HEK293 (cell line): ENCODE data around the gene KPNA6.

Experiments used
- CTCF ChIA-PET: fragments of 350-600 bp; formaldehyde crosslinking; extraction: SDS; loops from one replicate; lab custom pipeline; 2021; ENCODE audit warnings: antibody characterized with exemption; lab: Yijun Ruan, JAX
- POLR2A ChIA-PET: fragments of 300-600 bp; formaldehyde crosslinking; extraction: SDS; loops from one replicate; lab custom pipeline; 2020; ENCODE audit warnings: antibody characterized with exemption, inconsistent platforms; lab: Yijun Ruan, JAX
- H3K27ac ChIP-seq: fragments of 200-500 bp; sonication (Bioruptor generic); 2 replicates; pipeline ENCODE4 v1.5.1; 2014; ENCODE audit warnings: low read depth, low read length, control low read depth, inconsistent platforms; ENCODE audit errors: extremely low read depth
- H3K36me3 ChIP-seq, 2 experiments: fragments of 200-500 bp in 1 of 2; sonication (Bioruptor generic) in 1 of 2; 1 replicate in 1 of 2; 2 replicates in 1 of 2; pipeline ENCODE4 v1.5.1; 2014 to 2017; ENCODE audit warnings: inconsistent platforms in 2 of 2, low read length in 2 of 2; ENCODE audit not compliant: control insufficient read depth in 2 of 2, insufficient read depth in 1 of 2
- H3K4me1 ChIP-seq: fragments of 200-500 bp; sonication (Bioruptor generic); 2 replicates; pipeline ENCODE4 v1.5.1; 2014; ENCODE audit warnings: mild to moderate bottlenecking, low read length, inconsistent platforms; ENCODE audit not compliant: control insufficient read depth, insufficient read depth
- H3K4me3 ChIP-seq: 2 replicates; pipeline ENCODE4 v1.5.1; 2011; ENCODE audit warnings: low read depth, mild to moderate bottlenecking, control low read depth, low read length, moderate library complexity
- H3K9me3 ChIP-seq: fragments of 200-500 bp; sonication (Bioruptor generic); 2 replicates; pipeline ENCODE4 v1.5.1; 2014; ENCODE audit warnings: low read depth, low read length, inconsistent platforms; ENCODE audit not compliant: control insufficient read depth, insufficient read depth
- BCL11B ChIP-seq: fragments of 450-650 bp; formaldehyde crosslinking; IDR thresholded peaks from 2 replicates; pipeline ENCODE4 v1.5.1; 2016; ENCODE audit warnings: low read depth, missing biosample characterization, missing genetic modification characterization
- CTCF ChIP-seq: fragments of 450-650 bp; formaldehyde crosslinking; IDR thresholded peaks from 2 replicates; pipeline ENCODE4 v1.5.1; 2016; ENCODE audit warnings: missing biosample characterization, missing genetic modification characterization
- GLIS1 ChIP-seq: fragments of 450-650 bp; formaldehyde crosslinking; IDR thresholded peaks from 2 replicates; pipeline ENCODE4 v1.5.1; 2016; ENCODE audit warnings: missing biosample characterization, missing genetic modification characterization
- GLIS2 ChIP-seq: fragments of 450-650 bp; formaldehyde crosslinking; IDR thresholded peaks from 2 replicates; pipeline ENCODE4 v1.5.1; 2016; ENCODE audit warnings: missing biosample characterization, missing genetic modification characterization
- KLF10 ChIP-seq: fragments of 450-650 bp; IDR thresholded peaks from 2 replicates; pipeline ENCODE4 v1.5.1; 2018; ENCODE audit warnings: missing biosample characterization, mild to moderate bottlenecking, missing genetic modification characterization
- PRDM1 ChIP-seq: fragments of 450-650 bp; formaldehyde crosslinking; IDR thresholded peaks from 2 replicates; pipeline ENCODE4; 2016; ENCODE audit warnings: missing biosample characterization, missing genetic modification characterization
- SALL2 ChIP-seq: fragments of 450-650 bp; formaldehyde crosslinking; IDR thresholded peaks from 2 replicates; pipeline ENCODE4 v1.5.0; 2017; ENCODE audit warnings: missing biosample characterization, mild to moderate bottlenecking, missing genetic modification characterization, borderline replicate concordance
- SP2 ChIP-seq: fragments of 450-650 bp; formaldehyde crosslinking; IDR thresholded peaks from 2 replicates; pipeline ENCODE4 v1.5.1; 2016; ENCODE audit warnings: missing biosample characterization, missing genetic modification characterization
- ZBTB17 ChIP-seq: fragments of 450-650 bp; formaldehyde crosslinking; IDR thresholded peaks from 2 replicates; pipeline ENCODE4 v1.5.1; 2016; ENCODE audit warnings: missing biosample characterization, missing genetic modification characterization
- ZFP69B ChIP-seq: fragments of 450-650 bp; formaldehyde crosslinking; IDR thresholded peaks from 2 replicates; pipeline ENCODE4 v1.5.1; 2016; ENCODE audit warnings: missing biosample characterization, missing genetic modification characterization
- ZNF184 ChIP-seq: fragments of 450-650 bp; IDR thresholded peaks from 2 replicates; pipeline ENCODE4 v1.5.1; 2018; ENCODE audit warnings: missing biosample characterization, mild to moderate bottlenecking, missing genetic modification characterization
- ZNF202 ChIP-seq: fragments of 450-650 bp; formaldehyde crosslinking; IDR thresholded peaks from 2 replicates; pipeline ENCODE4 v1.5.1; 2016; ENCODE audit warnings: missing biosample characterization, missing genetic modification characterization, borderline replicate concordance
- ZNF292 ChIP-seq: fragments of 450-650 bp; formaldehyde crosslinking; IDR thresholded peaks from 2 replicates; pipeline ENCODE4 v1.5.1; 2016; ENCODE audit warnings: low read depth, missing biosample characterization, missing genetic modification characterization, borderline replicate concordance
- ZNF335 ChIP-seq: fragments of 450-650 bp; formaldehyde crosslinking; conservative IDR thresholded peaks from 2 replicates; pipeline ENCODE4 v1.5.1; 2016; ENCODE audit warnings: missing biosample characterization, missing genetic modification characterization
- ZNF366 ChIP-seq: fragments of 450-650 bp; formaldehyde crosslinking; conservative IDR thresholded peaks from 2 replicates; pipeline ENCODE4 v1.5.1; 2016; ENCODE audit warnings: missing biosample characterization, missing genetic modification characterization
- ZNF37A ChIP-seq: fragments of 450-650 bp; IDR thresholded peaks from 2 replicates; pipeline ENCODE4 v1.5.1; 2018; ENCODE audit warnings: missing biosample characterization, missing genetic modification characterization
- ZNF394 ChIP-seq: fragments of 450-650 bp; formaldehyde crosslinking; IDR thresholded peaks from 2 replicates; pipeline ENCODE4 v1.5.1; 2016; ENCODE audit warnings: missing biosample characterization, missing genetic modification characterization, mild to moderate bottlenecking, moderate library complexity, borderline replicate concordance
- ZNF48 ChIP-seq: fragments of 450-650 bp; formaldehyde crosslinking; IDR thresholded peaks from 2 replicates; pipeline ENCODE4 v1.5.1; 2016; ENCODE audit warnings: missing biosample characterization, missing genetic modification characterization
- ZNF548 ChIP-seq: fragments of 450-650 bp; formaldehyde crosslinking; IDR thresholded peaks from 2 replicates; pipeline ENCODE4 v1.5.1; 2016; ENCODE audit warnings: missing biosample characterization, missing genetic modification characterization
- ZNF596 ChIP-seq: fragments of 450-650 bp; IDR thresholded peaks from 2 replicates; pipeline ENCODE4 v1.5.0; 2018; ENCODE audit warnings: missing biosample characterization, mild to moderate bottlenecking, missing genetic modification characterization, moderate library complexity
- ZNF639 ChIP-seq: fragments of 450-650 bp; formaldehyde crosslinking; IDR thresholded peaks from 2 replicates; pipeline ENCODE4 v1.5.1; 2016; ENCODE audit warnings: missing biosample characterization, missing genetic modification characterization
- ZNF768 ChIP-seq: fragments of 450-650 bp; formaldehyde crosslinking; IDR thresholded peaks from 2 replicates; pipeline ENCODE4 v1.5.1; 2018; ENCODE audit warnings: missing biosample characterization, mild to moderate bottlenecking, missing genetic modification characterization
- ZNF792 ChIP-seq: fragments of 450-650 bp; formaldehyde crosslinking; IDR thresholded peaks from 2 replicates; pipeline ENCODE4 v1.5.1; 2016; ENCODE audit warnings: missing biosample characterization, missing genetic modification characterization
- TF ChIP-seq, protein P1 (sequence below): fragments of 450-650 bp; formaldehyde crosslinking; IDR thresholded peaks from 2 replicates; pipeline ENCODE4 v1.5.1; 2016; ENCODE audit warnings: missing biosample characterization, missing genetic modification characterization, borderline replicate concordance
- TF ChIP-seq, protein P2 (sequence below): fragments of 450-650 bp; formaldehyde crosslinking; optimal IDR thresholded peaks from 2 replicates; pipeline ENCODE3; 2016; ENCODE audit warnings: missing biosample characterization, mild to moderate bottlenecking, missing genetic modification characterization
- TF ChIP-seq, protein P3 (sequence below): fragments of 450-650 bp; formaldehyde crosslinking; IDR thresholded peaks from 2 replicates; pipeline ENCODE4 v1.5.0; 2017; ENCODE audit warnings: missing biosample characterization, missing genetic modification characterization, borderline replicate concordance

KPNA6 gene

DNA sequence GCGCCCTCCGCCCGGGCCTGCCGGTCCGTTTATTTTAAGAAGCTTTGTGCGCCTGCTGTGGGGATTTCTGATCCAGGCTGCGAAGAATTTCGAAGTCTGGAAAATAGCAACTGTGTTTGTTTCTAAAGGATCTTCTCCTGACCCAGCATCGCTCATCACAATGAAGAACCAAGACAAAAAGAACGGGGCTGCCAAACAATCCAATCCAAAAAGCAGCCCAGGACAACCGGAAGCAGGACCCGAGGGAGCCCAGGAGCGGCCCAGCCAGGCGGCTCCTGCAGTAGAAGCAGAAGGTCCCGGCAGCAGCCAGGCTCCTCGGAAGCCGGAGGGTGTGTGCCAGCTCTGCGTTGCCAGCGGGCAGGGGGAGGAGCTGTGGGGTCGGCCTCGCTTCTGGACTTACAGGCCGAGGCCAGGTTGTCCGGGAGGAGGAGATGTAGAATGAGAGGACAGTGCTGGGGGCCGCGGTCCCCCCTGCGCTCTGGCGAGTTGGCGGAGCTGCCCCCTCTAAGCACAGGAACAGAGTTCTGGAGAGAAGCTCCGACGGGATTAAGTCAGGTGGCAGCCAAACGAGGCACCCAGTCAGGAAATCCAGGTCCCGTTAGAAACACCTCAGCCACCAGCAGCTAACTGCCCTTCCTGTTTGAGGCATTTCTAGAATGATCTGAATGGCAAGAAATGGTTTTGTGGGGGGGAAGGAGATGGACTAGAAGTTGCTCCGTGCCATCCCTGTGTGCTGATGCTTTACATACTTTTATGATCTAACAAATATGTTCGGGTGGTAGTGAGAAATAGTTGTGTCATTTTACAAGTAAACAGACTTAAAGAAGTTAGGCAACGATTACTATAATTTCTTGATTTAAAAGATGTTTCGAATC lies 72.6 kb downstream of the KPNA6 start:
- ChIA-PET CTCF (interaction anchor here (0.7 to 1.6 kb wide), 2 partner anchors 21 to 107 kb away, joined by 3 to 5 read pairs; partner anchors contain the start of gene TMEM39B), POLR2A (interaction anchor here (0.6 to 2.7 kb wide), 11 partner anchors 12 to 214 kb away, joined by 3 to 26 read pairs (median 8); partner anchors contain the start of genes BSDC1, CCDC28B, IQCC and KPNA6)
- Histone ChIP-seq H3K4me3 (peak overlapping the region; percentile 75), H3K36me3 (peaks cover 24 to 43% of the 10 kb centered on the region in 2 experiments), H3K4me1 (peaks cover 6% of the 10 kb centered on the region; the same call in 1 of the 2 replicates), H3K9me3 (no peaks in the 10 kb centered on the region), H3K27ac (peak overlapping the region; percentile 76)
- no peak for TF ChIP-seq ZNF366 (tag by site-specific recombination)
- TF ChIP-seq KLF10, result no peak
- peak; percentile 43; the same call in 1 of the 2 replicates for TF ChIP-seq ZNF335 (tag by site-specific recombination)
- TF ChIP-seq CTCF, result no peak
- no peak for TF ChIP-seq ZNF768
- peak; percentile 15; the same call in 1 of the 2 replicates for TF ChIP-seq ZNF394 (tag by site-specific recombination)
- TF ChIP-seq PRDM1 (tag by site-specific recombination), result no peak
- TF ChIP-seq ZNF792, result no peak
- no peak for TF ChIP-seq ZNF48 (tag by site-specific recombination)
- no peak for TF ChIP-seq ZNF548 (tag by site-specific recombination)
- 0 out of 2 replicates have a peak, but pooled peaks have one; percentile 52 for TF ChIP-seq SP2
- TF ChIP-seq, protein P1, sequence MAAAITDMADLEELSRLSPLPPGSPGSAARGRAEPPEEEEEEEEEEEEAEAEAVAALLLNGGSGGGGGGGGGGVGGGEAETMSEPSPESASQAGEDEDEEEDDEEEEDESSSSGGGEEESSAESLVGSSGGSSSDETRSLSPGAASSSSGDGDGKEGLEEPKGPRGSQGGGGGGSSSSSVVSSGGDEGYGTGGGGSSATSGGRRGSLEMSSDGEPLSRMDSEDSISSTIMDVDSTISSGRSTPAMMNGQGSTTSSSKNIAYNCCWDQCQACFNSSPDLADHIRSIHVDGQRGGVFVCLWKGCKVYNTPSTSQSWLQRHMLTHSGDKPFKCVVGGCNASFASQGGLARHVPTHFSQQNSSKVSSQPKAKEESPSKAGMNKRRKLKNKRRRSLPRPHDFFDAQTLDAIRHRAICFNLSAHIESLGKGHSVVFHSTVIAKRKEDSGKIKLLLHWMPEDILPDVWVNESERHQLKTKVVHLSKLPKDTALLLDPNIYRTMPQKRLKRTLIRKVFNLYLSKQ (tag by site-specific recombination), result no peak
- no peak for TF ChIP-seq SALL2
- TF ChIP-seq ZNF184 (tag by site-specific recombination), result no peak
- no peak for TF ChIP-seq ZNF292
- TF ChIP-seq ZBTB17 (tag by site-specific recombination), result no peak
- no peak for TF ChIP-seq ZNF639 (tag by site-specific recombination)
- TF ChIP-seq ZNF37A (tag by site-specific recombination), result no peak
- TF ChIP-seq GLIS2, result peak; percentile 52
- no peak for TF ChIP-seq ZNF596
- TF ChIP-seq, protein P2, sequence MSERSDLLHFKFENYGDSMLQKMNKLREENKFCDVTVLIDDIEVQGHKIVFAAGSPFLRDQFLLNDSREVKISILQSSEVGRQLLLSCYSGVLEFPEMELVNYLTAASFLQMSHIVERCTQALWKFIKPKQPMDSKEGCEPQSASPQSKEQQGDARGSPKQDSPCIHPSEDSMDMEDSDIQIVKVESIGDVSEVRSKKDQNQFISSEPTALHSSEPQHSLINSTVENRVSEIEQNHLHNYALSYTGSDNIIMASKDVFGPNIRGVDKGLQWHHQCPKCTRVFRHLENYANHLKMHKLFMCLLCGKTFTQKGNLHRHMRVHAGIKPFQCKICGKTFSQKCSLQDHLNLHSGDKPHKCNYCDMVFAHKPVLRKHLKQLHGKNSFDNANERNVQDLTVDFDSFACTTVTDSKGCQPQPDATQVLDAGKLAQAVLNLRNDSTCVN (tag by site-specific recombination), result no peak
- TF ChIP-seq BCL11B, result no peak
- TF ChIP-seq GLIS1, result no peak; the same call in 1 of the 2 replicates
- TF ChIP-seq, protein P3, sequence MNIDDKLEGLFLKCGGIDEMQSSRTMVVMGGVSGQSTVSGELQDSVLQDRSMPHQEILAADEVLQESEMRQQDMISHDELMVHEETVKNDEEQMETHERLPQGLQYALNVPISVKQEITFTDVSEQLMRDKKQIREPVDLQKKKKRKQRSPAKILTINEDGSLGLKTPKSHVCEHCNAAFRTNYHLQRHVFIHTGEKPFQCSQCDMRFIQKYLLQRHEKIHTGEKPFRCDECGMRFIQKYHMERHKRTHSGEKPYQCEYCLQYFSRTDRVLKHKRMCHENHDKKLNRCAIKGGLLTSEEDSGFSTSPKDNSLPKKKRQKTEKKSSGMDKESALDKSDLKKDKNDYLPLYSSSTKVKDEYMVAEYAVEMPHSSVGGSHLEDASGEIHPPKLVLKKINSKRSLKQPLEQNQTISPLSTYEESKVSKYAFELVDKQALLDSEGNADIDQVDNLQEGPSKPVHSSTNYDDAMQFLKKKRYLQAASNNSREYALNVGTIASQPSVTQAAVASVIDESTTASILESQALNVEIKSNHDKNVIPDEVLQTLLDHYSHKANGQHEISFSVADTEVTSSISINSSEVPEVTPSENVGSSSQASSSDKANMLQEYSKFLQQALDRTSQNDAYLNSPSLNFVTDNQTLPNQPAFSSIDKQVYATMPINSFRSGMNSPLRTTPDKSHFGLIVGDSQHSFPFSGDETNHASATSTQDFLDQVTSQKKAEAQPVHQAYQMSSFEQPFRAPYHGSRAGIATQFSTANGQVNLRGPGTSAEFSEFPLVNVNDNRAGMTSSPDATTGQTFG (tag by site-specific recombination), result no peak
- no peak for TF ChIP-seq ZFP69B (tag by site-specific recombination)
- TF ChIP-seq ZNF202 (tag by site-specific recombination), result no peak
